SU-DHL-6 (cell line): ENCODE results near the gene MBTD1.

Source experiments
- H2AFZ ChIP-seq: fragments of 200-600 bp; sonication (generic); 2 replicates; pipeline ENCODE4 v1.6.1; 2014; ENCODE audit warnings: low read depth, mild to moderate bottlenecking, moderate library complexity, mixed read lengths, antibody characterized with exemption, low read length; ENCODE audit not compliant: severe bottlenecking
- H3F3A ChIP-seq: fragments of 200-600 bp; shearing (Covaris generic); 2 replicates; pipeline ENCODE4 v1.6.0; 2016; ENCODE audit warnings: antibody characterized with exemption, mild to moderate bottlenecking; ENCODE audit not compliant: insufficient read depth
- H3K27ac ChIP-seq: fragments of 200-600 bp; sonication (generic); 2 replicates; pipeline ENCODE4 v1.5.1; 2016; ENCODE audit warnings: low read depth, mild to moderate bottlenecking, low read length, moderate library complexity, mixed read lengths
- H3K27me3 ChIP-seq: fragments of 200-600 bp; sonication (generic), shearing (Covaris generic); 2 replicates; pipeline ENCODE4 v1.6.0; 2014; ENCODE audit warnings: mild to moderate bottlenecking, low read length
- H3K36me3 ChIP-seq: fragments of 200-600 bp; sonication (generic); 2 replicates; pipeline ENCODE4 v1.6.1; 2014; ENCODE audit warnings: mild to moderate bottlenecking, low read length, mixed read lengths
- H3K4me2 ChIP-seq: fragments of 300-600, 200-600 bp; shearing (Covaris generic), sonication (generic); 2 replicates; pipeline ENCODE4 v1.6.0; 2014; ENCODE audit warnings: low read length, low read depth, mild to moderate bottlenecking; ENCODE audit not compliant: poor library complexity, severe bottlenecking
- H3K4me3 ChIP-seq: fragments of 200-600 bp; sonication (generic); 2 replicates; pipeline ENCODE4 v1.5.1; 2014; ENCODE audit warnings: antibody characterized with exemption, low read length, mild to moderate bottlenecking, mixed read lengths; ENCODE audit not compliant: insufficient read depth, poor library complexity, severe bottlenecking
- H3K79me2 ChIP-seq: fragments of 200-600 bp; sonication (generic); 2 replicates; pipeline ENCODE4 v1.6.1; 2014; ENCODE audit warnings: mild to moderate bottlenecking, low read length, moderate library complexity; ENCODE audit not compliant: insufficient read depth
- H3K9ac ChIP-seq: fragments of 200-600 bp; sonication (generic); 2 replicates; pipeline ENCODE4 v1.7.0; 2014; ENCODE audit warnings: mild to moderate bottlenecking, low read length
- H3K9me2 ChIP-seq: fragments of 200-600 bp; sonication (generic); replicated peaks from 2 replicates; pipeline ENCODE4 v1.6.1; 2014; ENCODE audit warnings: low read length; ENCODE audit not compliant: insufficient read depth
- H3K9me3 ChIP-seq: fragments of 200-600 bp; sonication (generic); 2 replicates; pipeline ENCODE4 v1.6.1; 2014; ENCODE audit warnings: low read length, mixed read lengths; ENCODE audit not compliant: insufficient read depth
- H4K20me1 ChIP-seq: fragments of 200-600 bp; sonication (generic); 2 replicates; pipeline ENCODE4 v1.6.1; 2014; ENCODE audit warnings: low read depth, mild to moderate bottlenecking, antibody characterized with exemption, low read length, moderate library complexity, mixed read lengths
- CTCF ChIP-seq: fragments of 200-600 bp; sonication (generic); IDR thresholded peaks from one replicate; pipeline ENCODE4 v1.5.1; 2017; ENCODE audit warnings: antibody characterized with exemption, mild to moderate bottlenecking, low read length, moderate library complexity; ENCODE audit not compliant: insufficient read depth, poor library complexity, severe bottlenecking
- EZH2phosphoT487 ChIP-seq: fragments of 200-600 bp; sonication (generic), shearing (Covaris generic); conservative IDR thresholded peaks from 2 replicates; pipeline ENCODE4 v1.6.1; 2018; ENCODE audit warnings: mild to moderate bottlenecking, antibody characterized with exemption, low read length, moderate library complexity, mixed read lengths

MBTD1 gene

DNA sequence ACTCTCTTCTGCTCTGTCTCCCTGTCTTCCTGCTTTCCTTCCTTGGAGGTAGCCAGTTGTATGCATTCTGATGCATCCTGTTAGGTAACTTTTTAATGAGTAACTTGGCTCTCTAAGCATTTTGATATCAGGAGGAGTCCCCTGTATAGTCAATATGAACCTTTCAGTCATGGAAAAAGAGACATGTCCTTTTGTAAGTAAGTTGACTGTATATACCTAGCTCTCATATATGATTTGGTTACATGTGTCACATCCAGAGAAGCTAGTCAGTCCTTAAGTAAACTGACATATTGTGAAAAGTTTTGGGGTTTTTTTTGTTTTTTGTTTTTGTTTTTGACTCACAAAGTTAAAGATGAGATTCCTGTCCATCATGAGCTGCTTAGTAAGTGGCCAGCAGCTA lies 19.3 kb upstream of the MBTD1 start:
- Histone ChIP-seq H3K27ac (no peak overlapping the region), H3F3A (no peaks in the 10 kb centered on the region), H3K4me3 (no peak overlapping the region), H3K36me3 (peaks cover 56% of the 10 kb centered on the region), H3K9me2 (no peaks in the 10 kb centered on the region), H3K79me2 (no peaks in the 10 kb centered on the region), H3K4me2 (no peak overlapping the region), H2AFZ (no peak overlapping the region), H3K9ac (no peak overlapping the region), H3K27me3 (no peaks in the 10 kb centered on the region), H3K9me3 (no peaks in the 10 kb centered on the region), H4K20me1 (0 out of 2 replicates have a peak, but pooled peaks cover 3% of the 10 kb centered on the region)
- TF ChIP-seq EZH2phosphoT487 (no peak), CTCF (no peak)

DNA sequence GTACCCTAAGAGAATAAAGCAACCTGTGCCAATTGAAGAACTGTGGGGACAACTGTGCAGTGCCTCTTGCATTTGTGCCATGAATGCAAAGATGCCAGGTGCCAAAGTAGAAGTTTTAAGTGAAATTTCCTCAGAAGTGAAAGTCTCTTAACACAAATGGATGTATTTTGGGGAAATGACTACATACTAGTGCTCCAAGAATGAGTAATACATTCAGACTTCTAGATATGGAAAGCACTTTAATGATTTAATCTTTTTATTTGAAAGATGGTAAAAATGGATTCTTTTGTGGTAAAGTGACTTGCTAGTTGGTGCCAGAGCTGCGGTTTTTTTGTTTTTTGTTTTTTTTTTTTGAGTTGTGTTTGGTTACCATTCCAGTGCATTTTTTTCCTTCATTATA lies 15.5 kb upstream of the MBTD1 start:
- H3K79me2 ChIP-seq, result peaks cover 22% of the 10 kb centered on the region
- no peak overlapping the region for H3K4me2 ChIP-seq
- no peak overlapping the region for H2AFZ ChIP-seq
- H3K27ac ChIP-seq, result no peak overlapping the region
- H3K4me3 ChIP-seq, result no peak overlapping the region
- H3K9me2 ChIP-seq, result no peaks in the 10 kb centered on the region
- TF ChIP-seq CTCF (no peak), EZH2phosphoT487 (no peak)
- H3F3A ChIP-seq, result no peaks in the 10 kb centered on the region
- peaks cover 11% of the 10 kb centered on the region; the same call in 1 of the 2 replicates for H4K20me1 ChIP-seq
- H3K9me3 ChIP-seq, result no peaks in the 10 kb centered on the region
- H3K36me3 ChIP-seq, result peaks cover 61% of the 10 kb centered on the region
- H3K27me3 ChIP-seq, result no peaks in the 10 kb centered on the region
- no peak overlapping the region for H3K9ac ChIP-seq

DNA sequence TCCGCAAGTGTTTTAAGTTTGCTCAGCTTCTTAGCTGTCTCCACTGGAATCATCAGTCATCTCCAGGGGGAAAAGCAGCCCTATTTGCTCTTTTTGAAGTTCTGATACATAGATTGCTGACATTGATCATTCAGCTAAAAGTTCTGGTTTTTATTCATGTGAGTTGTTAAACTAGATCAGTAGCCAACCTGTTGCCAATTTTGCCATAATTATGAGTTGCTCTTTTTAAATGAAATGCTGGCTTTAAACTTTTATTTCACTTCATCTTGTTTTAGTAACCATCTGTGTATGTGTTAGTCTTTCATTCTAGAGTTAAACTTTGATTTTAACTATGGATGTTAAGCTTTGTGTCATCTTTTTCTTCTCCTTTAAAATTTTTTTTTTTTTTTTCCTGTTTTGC lies 13.0 kb upstream of the MBTD1 start:
- Histone ChIP-seq H3K36me3 (peaks cover 52% of the 10 kb centered on the region), H3F3A (no peaks in the 10 kb centered on the region), H3K9ac (no peak overlapping the region), H3K9me3 (no peaks in the 10 kb centered on the region), H3K4me2 (no peak overlapping the region), H3K9me2 (no peaks in the 10 kb centered on the region), H4K20me1 (peaks cover 15% of the 10 kb centered on the region; the same call in 1 of the 2 replicates), H3K4me3 (no peak overlapping the region), H3K27me3 (no peaks in the 10 kb centered on the region), H2AFZ (no peak overlapping the region), H3K79me2 (peaks cover 34% of the 10 kb centered on the region), H3K27ac (no peak overlapping the region)
- TF ChIP-seq EZH2phosphoT487 (no peak), CTCF (no peak)
